Activated naive CD8-positive, alpha-beta T cell treated with anti-CD3 and anti-CD28 coated beads for 36 hours (primary cell): ENCODE data around the gene COL1A1. TPM values are rescaled to one million over a fixed set of nuclear protein-coding genes. Genes with fewer than 3 reads are reported as not detected.

Source experiments
- DNase-seq: peaks from one replicate; pipeline ENCODE4 v3.0.0; 2021
- H3K27ac Mint-ChIP-seq: one replicate; pipeline ENCODE4 v1.8.0; 2022; ENCODE audit warnings: mild to moderate bottlenecking, moderate library complexity, mixed read lengths
- H3K27me3 Mint-ChIP-seq: one replicate; pipeline ENCODE4 v1.8.0; 2022; ENCODE audit warnings: mild to moderate bottlenecking, mixed read lengths
- H3K36me3 Mint-ChIP-seq: one replicate; pipeline ENCODE4 v1.8.0; 2021; ENCODE audit warnings: mild to moderate bottlenecking, mixed read lengths
- H3K4me1 Mint-ChIP-seq: one replicate; pipeline ENCODE4 v1.8.0; 2021; ENCODE audit warnings: mixed read lengths
- H3K4me3 Mint-ChIP-seq: one replicate; pipeline ENCODE4 v1.8.0; 2022; ENCODE audit warnings: mild to moderate bottlenecking, moderate library complexity, mixed read lengths
- H3K9me3 Mint-ChIP-seq: one replicate; pipeline ENCODE4 v1.8.0; 2022; ENCODE audit warnings: mixed read lengths
- total RNA-seq, 2 experiments: library from RNA; stranded (reverse); gene quantifications; one replicate each; pipeline ENCODE4 v1.2.3, GENCODE V29; 2021

COL1A1 gene
- total RNA-seq, 2 experiments from 2014 or later, result 0.72 to 0.78 TPM

- H3K4me1 Mint-ChIP-seq, result peaks cover 6% of the 10 kb centered on the region
- H3K9me3 Mint-ChIP-seq, result no peaks in the 10 kb centered on the region
- no peak for DNase-seq
- H3K4me3 Mint-ChIP-seq, result no peak overlapping the region
- no peak overlapping the region for H3K27ac Mint-ChIP-seq
- H3K36me3 Mint-ChIP-seq, result no peaks in the 10 kb centered on the region
- no peaks in the 10 kb centered on the region for H3K27me3 Mint-ChIP-seq
Measured at GRCh38 chr17:50219342-50219741, 17.9 kb upstream of the COL1A1 start.

DNA sequence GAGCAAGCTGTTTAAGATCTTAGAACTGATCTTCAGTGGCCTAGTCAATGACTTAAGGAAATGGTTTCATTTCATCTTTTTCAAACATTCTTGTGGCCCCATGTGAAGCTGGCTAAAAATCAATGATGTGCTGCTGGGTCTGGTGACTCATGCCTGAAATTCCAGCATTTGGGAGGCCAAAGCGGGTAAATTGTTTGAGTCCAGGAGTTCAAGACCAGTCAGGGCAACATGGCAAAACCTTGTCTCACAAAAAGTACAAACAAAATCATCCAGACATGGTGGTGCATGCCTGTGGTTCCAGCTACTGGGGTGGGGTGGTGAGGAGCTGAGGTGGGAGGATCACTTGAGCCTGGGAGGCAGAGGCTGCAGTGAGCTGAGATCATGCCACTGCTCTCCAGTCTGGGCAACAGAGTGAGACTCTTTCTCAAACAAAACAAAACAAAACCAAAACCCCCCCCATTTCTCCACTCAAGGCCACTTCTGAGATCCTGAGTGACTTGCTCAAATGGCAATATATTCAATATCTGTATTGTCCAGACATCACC, 17.4 kb upstream of the COL1A1 start:
- no peaks in the 10 kb centered on the region for H3K36me3 Mint-ChIP-seq
- no peak overlapping the region for H3K4me3 Mint-ChIP-seq
- no peak for DNase-seq
- H3K27me3 Mint-ChIP-seq, result no peaks in the 10 kb centered on the region
- H3K9me3 Mint-ChIP-seq, result no peaks in the 10 kb centered on the region
- no peak overlapping the region for H3K27ac Mint-ChIP-seq
- peaks cover 6% of the 10 kb centered on the region for H3K4me1 Mint-ChIP-seq

GRCh38 chr17:50218071-50218759, 16.8 kb upstream of the COL1A1 start:
- Mint-ChIP-seq H3K27me3 (no peaks in the 10 kb centered on the region), H3K4me1 (peaks cover 8% of the 10 kb centered on the region), H3K4me3 (no peak overlapping the region), H3K27ac (no peak overlapping the region), H3K36me3 (no peaks in the 10 kb centered on the region), H3K9me3 (no peaks in the 10 kb centered on the region)
- no peak for DNase-seq

GRCh38 chr17:50217591-50217990, 16.2 kb upstream of the COL1A1 start:
- no peak for DNase-seq
- Mint-ChIP-seq H3K4me1 (peaks cover 15% of the 10 kb centered on the region), H3K27me3 (no peaks in the 10 kb centered on the region), H3K9me3 (no peaks in the 10 kb centered on the region), H3K27ac (no peak overlapping the region), H3K36me3 (no peaks in the 10 kb centered on the region), H3K4me3 (no peak overlapping the region)

DNA sequence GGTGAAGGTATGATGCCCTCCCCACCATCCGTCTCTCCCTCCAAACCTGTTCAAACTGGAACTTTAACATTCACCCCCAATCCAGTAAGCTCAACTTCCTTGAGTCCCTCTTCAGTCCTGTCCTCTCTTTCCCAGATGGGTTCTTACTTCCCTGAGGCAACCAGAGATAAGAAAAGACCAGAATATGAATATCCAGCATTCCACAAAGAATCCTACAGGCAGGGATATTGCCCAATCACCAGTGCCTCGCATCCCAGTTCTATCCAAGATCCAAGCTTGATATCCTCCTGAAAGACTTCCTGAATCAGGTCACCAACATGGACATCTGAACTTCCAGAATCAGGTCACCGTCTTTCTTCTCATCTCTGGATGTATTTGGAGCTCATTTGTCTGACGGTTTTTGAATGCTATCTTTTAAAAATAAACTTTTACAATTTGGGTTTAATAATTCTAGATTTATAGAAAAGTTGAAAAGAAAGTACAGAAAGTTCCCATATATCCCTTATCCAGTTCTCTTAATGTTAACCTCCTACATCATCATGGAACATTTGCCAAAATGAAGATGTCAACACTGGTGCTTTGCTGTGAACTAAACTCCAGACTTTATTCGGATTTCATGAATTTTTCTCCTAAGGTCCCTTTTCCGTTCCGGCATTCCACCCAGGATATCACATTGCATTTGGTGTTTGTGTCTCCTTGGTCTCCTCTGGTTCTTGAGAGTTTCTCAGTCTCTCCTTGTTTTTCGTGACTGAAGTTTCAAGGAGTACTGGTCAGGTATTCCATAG, 13.7 kb upstream of the COL1A1 start:
- H3K36me3 Mint-ChIP-seq, result no peaks in the 10 kb centered on the region

DNA sequence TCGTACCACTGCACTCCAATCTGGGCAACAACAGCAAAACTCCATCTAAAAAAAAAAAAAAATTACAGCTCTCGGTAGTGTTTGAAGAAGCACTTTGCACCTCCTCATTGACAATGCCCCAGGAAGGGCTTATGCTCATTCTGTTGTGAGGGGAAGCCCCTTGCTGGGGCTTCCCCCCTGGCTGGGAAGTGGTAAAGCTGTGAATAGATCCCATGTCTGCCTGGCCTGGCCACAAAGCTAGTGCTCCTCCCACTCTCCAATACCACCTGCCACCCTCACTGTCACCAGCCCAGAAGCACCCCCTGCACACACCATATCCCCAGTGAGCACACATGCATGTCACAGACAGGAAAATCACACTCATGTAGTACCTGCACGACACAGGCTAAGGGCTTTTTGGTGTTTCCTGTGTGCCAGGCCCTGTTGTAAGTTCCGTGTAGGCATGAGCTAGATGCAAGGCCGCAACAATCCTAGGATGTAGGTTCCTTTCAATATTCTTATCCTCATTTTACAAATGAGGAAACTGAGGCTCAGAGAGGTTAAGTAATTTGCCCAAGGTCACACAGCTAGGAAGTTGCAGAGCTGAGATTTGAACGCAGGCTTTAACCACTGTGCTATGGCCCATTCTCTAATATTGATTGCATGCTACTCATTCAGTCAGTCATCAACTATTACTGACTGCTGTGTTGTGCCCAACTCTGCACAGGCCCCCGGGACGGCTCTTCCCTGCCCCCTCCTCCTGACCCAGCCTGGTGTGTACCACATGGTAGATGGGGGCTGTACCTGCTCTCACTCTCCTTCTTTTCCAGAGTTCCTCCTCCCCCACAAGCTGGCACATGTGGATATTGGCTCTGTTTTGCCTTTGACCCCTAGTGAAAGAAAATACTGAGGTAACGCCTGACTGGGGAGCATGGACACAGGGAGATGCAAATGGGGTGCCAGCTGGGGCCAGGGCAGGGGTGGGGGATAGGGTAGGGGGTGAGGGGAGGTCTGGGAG, 11.9 kb upstream of the COL1A1 start:
- Mint-ChIP-seq H3K9me3 (no peaks in the 10 kb centered on the region), H3K4me3 (no peak overlapping the region), H3K27me3 (peaks cover 17% of the 10 kb centered on the region), H3K4me1 (peaks cover 12% of the 10 kb centered on the region), H3K36me3 (no peaks in the 10 kb centered on the region), H3K27ac (no peak overlapping the region)
- peak; percentile 69 for DNase-seq

More for the DNA sequence above, 13.7 kb upstream of the COL1A1 start:
- no peaks in the 10 kb centered on the region for H3K9me3 Mint-ChIP-seq
- H3K4me1 Mint-ChIP-seq, result peaks cover 12% of the 10 kb centered on the region
- peaks cover 7% of the 10 kb centered on the region for H3K27me3 Mint-ChIP-seq
- H3K27ac Mint-ChIP-seq, result no peak overlapping the region
- DNase-seq, result no peak
- no peak overlapping the region for H3K4me3 Mint-ChIP-seq

- H3K27ac Mint-ChIP-seq, result no peak overlapping the region
- DNase-seq, result no peak
- H3K4me1 Mint-ChIP-seq, result peaks cover 12% of the 10 kb centered on the region
- H3K4me3 Mint-ChIP-seq, result no peak overlapping the region
- H3K9me3 Mint-ChIP-seq, result no peaks in the 10 kb centered on the region
- no peaks in the 10 kb centered on the region for H3K36me3 Mint-ChIP-seq
- peaks cover 25% of the 10 kb centered on the region for H3K27me3 Mint-ChIP-seq
Measured at GRCh38 chr17:50212121-50212843, 10.9 kb upstream of the COL1A1 start.

GRCh38 chr17:50211249-50212120, 10.1 kb upstream of the COL1A1 start:
- no peak overlapping the region for H3K27ac Mint-ChIP-seq
- no peak for DNase-seq
- peaks cover 33% of the 10 kb centered on the region for H3K27me3 Mint-ChIP-seq

GRCh38 chr17:50210240-50211225, 9.1 kb upstream of the COL1A1 start:
- DNase-seq, result no peak
- H3K4me1 Mint-ChIP-seq, result peaks cover 15% of the 10 kb centered on the region
- H3K27me3 Mint-ChIP-seq, result peaks cover 42% of the 10 kb centered on the region
- H3K9me3 Mint-ChIP-seq, result no peaks in the 10 kb centered on the region
- H3K4me3 Mint-ChIP-seq, result no peak overlapping the region
- no peaks in the 10 kb centered on the region for H3K36me3 Mint-ChIP-seq
- H3K27ac Mint-ChIP-seq, result no peak overlapping the region

More at GRCh38 chr17:50211249-50212120, 10.1 kb upstream of the COL1A1 start:
- H3K9me3 Mint-ChIP-seq, result no peaks in the 10 kb centered on the region
- no peak overlapping the region for H3K4me3 Mint-ChIP-seq
- H3K36me3 Mint-ChIP-seq, result no peaks in the 10 kb centered on the region
- peaks cover 15% of the 10 kb centered on the region for H3K4me1 Mint-ChIP-seq

DNA sequence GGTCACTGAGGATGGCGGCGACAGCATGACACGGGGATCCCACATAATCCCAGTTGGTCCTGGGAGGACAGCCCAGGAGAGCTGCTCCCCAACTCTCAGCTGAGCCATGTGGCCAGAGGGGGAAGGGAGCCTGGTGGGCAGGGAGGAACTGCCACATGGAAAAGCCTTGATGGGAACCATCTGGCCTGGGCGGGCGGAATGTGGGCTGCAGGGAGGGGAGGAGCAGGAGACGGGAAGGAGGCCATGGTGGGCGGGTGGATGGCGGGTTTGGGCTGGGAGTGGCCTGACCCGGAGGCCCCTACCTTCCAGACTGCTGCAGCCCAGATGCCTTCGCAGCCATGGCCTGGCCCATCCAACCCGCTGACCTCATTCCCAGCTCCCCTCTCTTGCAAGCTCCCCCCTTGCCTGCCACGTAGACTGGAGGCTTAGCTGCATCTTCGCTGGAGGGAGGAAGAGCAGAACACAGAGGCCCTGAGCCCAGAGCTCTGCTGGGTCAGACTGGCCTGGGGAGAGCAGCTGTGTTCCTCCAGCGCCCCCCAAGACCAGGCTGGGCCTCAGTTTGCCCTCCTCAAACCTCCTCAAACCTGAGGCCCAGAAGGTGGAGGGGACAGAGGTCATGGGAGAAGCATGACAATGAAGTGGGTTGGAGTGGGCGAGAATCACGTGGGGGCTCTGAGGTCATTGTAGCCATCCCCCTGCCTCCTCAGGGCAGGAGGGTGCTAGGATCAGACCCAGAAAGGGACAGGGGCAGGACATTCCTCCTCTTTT, 8.2 kb upstream of the COL1A1 start:
- DNase-seq, result no peak
- Mint-ChIP-seq H3K4me3 (no peak overlapping the region), H3K4me1 (peaks cover 15% of the 10 kb centered on the region), H3K36me3 (no peaks in the 10 kb centered on the region), H3K27ac (no peak overlapping the region), H3K27me3 (peaks cover 51% of the 10 kb centered on the region), H3K9me3 (no peaks in the 10 kb centered on the region)

GRCh38 chr17:50209133-50209471, 7.7 kb upstream of the COL1A1 start:
- no peaks in the 10 kb centered on the region for H3K36me3 Mint-ChIP-seq
- H3K9me3 Mint-ChIP-seq, result no peaks in the 10 kb centered on the region
- no peak overlapping the region for H3K4me3 Mint-ChIP-seq
- DNase-seq, result no peak
- no peak overlapping the region for H3K27ac Mint-ChIP-seq
- H3K27me3 Mint-ChIP-seq, result peaks cover 57% of the 10 kb centered on the region
- peaks cover 15% of the 10 kb centered on the region for H3K4me1 Mint-ChIP-seq

- no peak overlapping the region for H3K4me3 Mint-ChIP-seq
- no peak for DNase-seq
- no peak overlapping the region for H3K27ac Mint-ChIP-seq
Measured at GRCh38 chr17:50208611-50209061, 7.2 kb upstream of the COL1A1 start.

More at GRCh38 chr17:50208611-50209061, 7.2 kb upstream of the COL1A1 start:
- Mint-ChIP-seq H3K9me3 (no peaks in the 10 kb centered on the region), H3K27me3 (peaks cover 61% of the 10 kb centered on the region), H3K36me3 (no peaks in the 10 kb centered on the region), H3K4me1 (peaks cover 15% of the 10 kb centered on the region)
